ENCODE results near the gene KCTD2.

Gene KCTD2

DNA sequence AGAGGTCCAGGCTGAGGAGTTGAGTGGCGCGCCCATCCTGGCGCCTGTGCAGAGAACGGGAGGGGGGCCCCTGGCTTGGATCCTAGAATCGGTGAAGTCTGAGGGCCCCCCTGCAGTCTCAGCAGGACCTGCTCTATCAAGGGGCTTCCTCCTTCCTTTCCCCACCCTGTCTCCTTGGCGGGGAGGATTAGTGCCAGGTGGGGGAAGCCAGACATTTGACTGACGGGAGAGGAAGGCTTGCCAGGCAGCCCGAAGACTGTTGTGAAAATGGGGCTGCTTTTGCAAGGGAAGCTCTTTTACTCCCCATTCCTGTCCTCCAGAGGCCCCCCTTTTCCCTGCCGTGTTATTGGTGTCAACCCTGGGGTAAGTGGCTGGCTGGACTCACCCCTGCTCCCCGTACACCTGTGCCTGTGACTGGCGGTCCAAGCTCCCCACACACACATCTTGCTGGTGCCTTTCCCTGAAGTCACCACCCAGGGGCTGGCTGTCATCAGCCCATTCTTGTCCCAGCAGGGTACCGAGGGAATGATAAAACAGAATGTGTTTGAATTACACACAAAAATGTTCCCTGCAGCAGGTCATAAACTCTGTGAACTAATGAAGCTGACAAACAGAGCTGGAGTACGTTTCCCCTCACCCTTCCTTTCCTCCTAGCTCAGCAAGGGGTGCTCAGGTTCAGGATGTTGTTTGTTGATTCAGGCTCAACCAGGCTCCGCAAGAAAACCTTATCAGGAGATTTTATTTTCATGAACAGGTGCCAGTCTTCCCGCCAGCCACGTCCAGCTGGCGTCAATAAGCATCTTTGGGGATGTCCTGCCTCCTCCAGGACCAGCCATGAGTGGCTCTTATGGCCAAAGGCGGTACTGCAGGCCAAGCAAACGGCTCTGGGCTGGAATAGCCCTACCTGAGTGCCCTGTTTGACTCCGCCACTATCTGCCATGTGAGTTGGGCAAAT is 58.4 kb downstream of the KCTD2 start:
- Mint-ChIP-seq H3K4me1 (peaks cover 36% of the 10 kb centered on the region), H3K9me3 (no peaks in the 10 kb centered on the region), H3K27me3 (no peaks in the 10 kb centered on the region), H3K4me3 (no peak overlapping the region), H3K36me3 (no peaks in the 10 kb centered on the region), H3K27ac (peak overlapping the region; percentile 37)
- ATAC-seq, result no peak

DNA sequence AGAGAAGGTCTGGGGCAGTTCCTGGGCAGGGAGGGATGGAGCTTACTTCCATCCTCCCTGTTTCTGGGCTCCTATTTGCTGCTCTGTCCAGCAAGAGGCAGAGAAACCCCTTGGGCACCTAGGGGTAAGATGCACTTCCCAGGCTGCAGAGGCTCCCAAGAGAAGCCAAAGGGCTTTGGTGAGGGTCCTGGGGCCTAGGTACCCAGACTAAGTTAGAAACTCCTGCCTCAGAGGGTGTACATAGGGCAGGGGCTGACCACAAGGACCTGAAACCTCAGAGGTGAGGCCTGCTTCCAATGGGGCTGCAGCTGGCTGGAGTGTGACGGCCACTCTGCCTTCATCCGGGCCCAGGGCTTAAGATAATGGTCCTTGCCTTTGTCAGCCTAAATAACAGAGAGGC is 61.2 kb downstream of the KCTD2 start:
- H3K27ac Mint-ChIP-seq, result no peak overlapping the region
- H3K4me3 Mint-ChIP-seq, result peak overlapping the region; percentile 42
- no peaks in the 10 kb centered on the region for H3K27me3 Mint-ChIP-seq
- peaks cover 7% of the 10 kb centered on the region for H3K36me3 Mint-ChIP-seq
- peaks cover 40% of the 10 kb centered on the region for H3K4me1 Mint-ChIP-seq
- no peaks in the 10 kb centered on the region for H3K9me3 Mint-ChIP-seq
- no peak for ATAC-seq

DNA sequence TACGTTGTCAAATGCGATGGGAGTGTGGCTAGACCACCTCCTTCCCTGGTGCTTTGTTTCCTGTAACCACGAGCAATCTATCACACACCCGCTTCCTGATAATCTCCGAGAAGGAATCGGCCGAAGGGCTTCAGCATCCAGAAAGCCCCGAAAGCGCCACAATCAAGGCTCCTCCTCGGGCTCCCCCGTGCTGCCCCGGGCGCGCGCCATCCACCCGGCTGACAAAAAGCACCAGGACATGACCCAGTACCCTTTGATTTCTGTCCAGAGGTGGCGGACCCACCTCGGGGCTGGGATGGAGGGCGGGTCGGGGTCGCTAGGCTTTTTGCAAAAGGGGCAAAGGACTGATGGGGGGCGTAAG is 62.0 kb downstream of the KCTD2 start:
- no peaks in the 10 kb centered on the region for H3K27me3 Mint-ChIP-seq
- H3K4me3 Mint-ChIP-seq, result peak overlapping the region; percentile 82
- no peaks in the 10 kb centered on the region for H3K9me3 Mint-ChIP-seq
- peak; percentile 9 for ATAC-seq
- H3K27ac Mint-ChIP-seq, result no peak overlapping the region
- H3K4me1 Mint-ChIP-seq, result peaks cover 47% of the 10 kb centered on the region
- H3K36me3 Mint-ChIP-seq, result peaks cover 10% of the 10 kb centered on the region

DNA sequence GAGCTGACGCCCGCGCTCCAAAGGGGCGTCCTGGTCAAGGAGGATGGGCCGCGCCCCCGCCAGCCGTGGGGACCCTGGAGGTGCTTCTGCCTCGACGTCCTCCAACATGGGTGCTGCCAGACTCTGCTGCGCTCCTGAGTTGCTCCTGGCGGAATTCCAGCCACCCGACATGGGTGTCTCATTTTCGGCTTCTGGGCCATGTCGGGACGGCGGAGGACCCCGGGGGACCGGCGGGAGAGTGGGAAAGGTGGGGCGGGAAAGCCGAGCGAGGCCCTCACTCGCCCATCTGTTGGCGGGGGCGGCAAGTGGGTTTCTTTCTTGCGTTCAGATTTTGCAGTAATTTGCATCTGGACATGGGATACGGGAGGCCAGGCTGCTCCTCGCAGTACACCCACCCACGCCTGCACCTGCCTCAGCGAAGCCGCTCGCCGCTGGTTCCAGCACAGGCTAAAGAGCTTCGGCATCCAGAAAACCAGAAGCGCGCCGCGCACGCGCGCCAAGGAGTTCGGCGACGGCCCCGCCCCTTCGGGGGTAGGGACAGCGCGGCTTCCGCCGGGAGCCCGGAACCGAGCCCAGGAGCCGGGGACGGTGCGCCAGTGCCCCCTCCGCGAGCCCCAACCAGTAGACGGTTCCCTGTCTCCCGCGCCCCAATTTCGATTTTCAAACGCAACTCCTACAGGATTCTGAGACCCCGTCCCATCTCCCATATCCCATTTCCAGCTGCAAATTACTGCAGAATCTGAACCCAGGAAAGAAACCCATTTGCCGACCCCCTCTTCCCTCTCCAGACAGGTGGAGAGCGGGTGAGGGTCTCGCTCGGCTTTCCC is 62.6 kb downstream of the KCTD2 start, which contains the start of gene ARMC7:
Gene ARMC7 (plus strand): TSS at position 563 of the 827 bp plus-strand sequence. CDS start 320 bp downstream, outside the sequence.
- peak within 1 kb of the TSS; percentile 82 for H3K4me3 Mint-ChIP-seq
- H3K36me3 Mint-ChIP-seq, result peaks cover 16% of the 10 kb centered on the region
- no peaks in the 10 kb centered on the region for H3K27me3 Mint-ChIP-seq
- peaks cover 53% of the 10 kb centered on the region for H3K4me1 Mint-ChIP-seq
- peak; percentile 88 for ATAC-seq
- no peaks in the 10 kb centered on the region for H3K9me3 Mint-ChIP-seq
- H3K27ac Mint-ChIP-seq, result peak within 1 kb of the TSS; percentile 38

DNA sequence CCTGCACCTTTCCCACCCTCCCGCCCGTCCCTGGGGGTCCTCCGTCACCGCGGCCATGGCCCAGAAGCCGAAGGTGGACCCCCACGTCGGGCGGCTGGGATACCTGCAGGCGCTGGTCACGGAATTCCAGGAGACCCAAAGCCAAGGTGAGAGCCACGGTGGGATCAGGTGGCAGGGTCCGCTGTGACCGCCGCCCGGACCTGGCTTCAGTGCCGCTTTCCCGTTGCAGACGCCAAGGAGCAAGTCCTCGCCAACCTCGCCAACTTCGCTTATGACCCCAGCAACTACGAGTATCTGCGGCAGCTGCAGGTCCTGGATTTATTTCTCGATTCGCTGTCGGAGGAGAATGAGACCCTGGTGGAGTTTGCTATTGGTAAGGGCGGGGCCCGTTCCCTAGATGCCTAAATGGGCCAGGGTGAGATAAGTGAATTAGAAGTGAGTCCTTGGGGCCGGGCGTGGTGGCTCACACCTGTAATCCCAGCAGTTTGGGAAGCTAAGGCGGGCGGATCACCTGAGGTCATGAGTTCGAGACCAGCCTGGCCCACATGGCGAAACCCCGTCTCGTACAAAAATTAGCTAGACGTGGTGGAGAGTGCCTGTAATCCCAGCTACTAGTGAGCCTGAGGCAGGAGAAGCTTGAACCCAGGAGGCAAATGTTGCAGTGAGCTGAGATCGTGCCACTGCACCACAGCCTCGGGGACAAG is 63.4 kb downstream of the KCTD2 start:
- Mint-ChIP-seq H3K27me3 (no peaks in the 10 kb centered on the region), H3K4me3 (peak overlapping the region; percentile 82), H3K4me1 (peaks cover 60% of the 10 kb centered on the region), H3K9me3 (no peaks in the 10 kb centered on the region), H3K36me3 (peaks cover 21% of the 10 kb centered on the region), H3K27ac (peak overlapping the region; percentile 38)
- ATAC-seq, result no peak

DNA sequence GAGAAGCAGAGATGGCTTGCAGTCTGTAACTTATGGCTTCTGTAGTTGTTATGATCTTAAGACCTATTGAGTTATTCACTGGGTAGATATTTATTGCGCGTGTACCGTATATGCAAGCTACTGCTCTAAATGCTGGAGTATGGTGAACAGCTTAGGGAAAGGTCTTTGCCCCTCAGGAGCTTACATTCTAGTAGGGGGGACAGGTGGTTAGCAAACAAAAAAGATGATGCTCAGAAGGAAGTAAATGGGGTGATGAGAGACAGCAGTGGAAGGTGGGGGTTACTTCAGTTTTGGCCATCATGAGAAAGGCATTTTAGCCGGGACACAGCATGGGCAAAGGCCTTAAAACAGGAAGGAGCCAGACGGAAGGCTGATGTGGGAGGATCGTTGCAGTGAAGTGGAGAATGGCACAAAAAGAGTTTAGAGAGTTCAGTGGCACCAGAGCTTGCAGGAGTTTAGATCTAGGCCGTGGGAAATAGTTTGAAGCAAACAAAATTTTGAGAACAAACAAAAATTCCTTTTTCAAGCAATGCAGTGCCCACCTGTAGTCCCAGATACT is 64.8 kb downstream of the KCTD2 start:
- Mint-ChIP-seq H3K4me3 (no peak overlapping the region), H3K4me1 (peaks cover 66% of the 10 kb centered on the region), H3K27ac (no peak overlapping the region), H3K9me3 (no peaks in the 10 kb centered on the region), H3K36me3 (peaks cover 26% of the 10 kb centered on the region), H3K27me3 (no peaks in the 10 kb centered on the region)
- no peak for ATAC-seq

DNA sequence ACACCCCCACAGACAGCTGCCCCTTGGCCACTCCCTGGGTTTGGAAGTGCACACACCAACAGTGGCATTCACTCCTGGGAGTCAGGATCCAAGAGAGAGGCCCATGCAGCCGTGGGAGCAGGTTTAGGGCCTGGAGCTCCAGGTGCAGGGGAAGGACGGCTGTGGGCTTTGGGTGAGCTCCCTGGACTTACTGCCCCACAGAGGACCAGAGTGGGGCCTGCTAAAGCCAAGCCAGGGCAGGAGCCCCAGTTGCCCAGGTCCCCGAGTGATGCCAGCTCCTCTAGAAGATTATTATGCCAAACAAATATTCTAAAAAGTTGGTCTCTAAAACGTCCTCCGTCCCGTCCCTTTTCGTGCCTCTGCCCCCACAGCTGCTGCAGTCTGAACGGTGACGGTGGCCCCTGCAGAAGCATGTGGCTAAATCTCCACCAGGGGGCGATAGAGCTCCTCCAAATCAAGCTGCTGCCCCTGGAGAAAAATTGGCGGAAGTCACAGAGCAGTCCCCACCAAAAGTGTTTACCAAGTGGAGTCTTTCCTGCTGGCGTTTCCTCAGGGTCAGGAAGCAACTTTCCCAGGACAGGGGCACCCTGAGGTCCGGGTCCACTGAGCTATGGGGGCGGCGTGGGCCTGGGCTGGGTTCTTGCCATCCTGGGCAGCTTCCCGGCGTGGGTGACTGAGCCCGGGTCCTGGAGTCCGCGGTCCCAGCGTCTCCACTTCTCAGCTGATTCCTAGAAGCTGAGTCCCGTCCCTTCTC is 67.0 kb downstream of the KCTD2 start:
- peak overlapping the region; percentile 81 for H3K27ac Mint-ChIP-seq
- ATAC-seq, result peak; percentile 81
- H3K4me3 Mint-ChIP-seq, result peak overlapping the region; percentile 77
- H3K9me3 Mint-ChIP-seq, result no peaks in the 10 kb centered on the region
- no peaks in the 10 kb centered on the region for H3K27me3 Mint-ChIP-seq
- peaks cover 35% of the 10 kb centered on the region for H3K36me3 Mint-ChIP-seq
- H3K4me1 Mint-ChIP-seq, result peaks cover 78% of the 10 kb centered on the region

DNA sequence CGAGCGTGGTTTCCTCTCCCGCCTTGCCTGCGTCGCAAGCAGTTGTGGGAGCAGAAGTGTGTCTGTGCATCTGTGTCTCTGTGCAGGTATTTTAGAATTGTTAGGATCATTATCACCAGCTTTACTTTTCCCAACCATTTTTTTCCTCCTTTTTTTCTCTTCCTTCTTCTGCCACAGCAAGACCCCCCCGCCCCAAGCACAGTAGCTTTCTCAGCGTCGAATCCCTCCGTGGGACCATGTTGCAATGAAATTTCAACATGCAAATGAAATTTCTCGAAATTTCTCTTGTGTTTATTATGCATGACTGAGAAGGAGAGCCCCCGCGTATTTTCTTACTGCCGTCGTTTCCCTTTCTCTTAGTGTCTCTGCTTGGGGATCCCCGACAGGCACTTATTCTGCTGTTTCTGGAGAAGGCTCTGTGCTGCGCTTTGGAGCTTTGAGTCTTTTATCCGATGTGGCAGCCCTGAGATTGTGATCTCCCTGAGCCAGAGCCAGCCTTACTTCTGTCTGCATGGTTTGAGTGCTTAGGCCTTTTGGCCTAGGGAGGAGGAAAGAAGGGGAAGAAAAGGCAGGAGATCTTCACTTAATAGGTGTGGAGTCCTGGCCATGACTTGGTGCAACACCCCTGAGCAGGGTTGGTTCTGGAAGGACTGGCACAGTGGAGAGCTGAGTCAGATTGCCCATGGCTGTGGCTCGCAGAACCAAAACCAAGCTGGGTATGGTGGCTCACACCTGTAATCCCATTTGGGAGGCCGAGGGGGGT is 67.7 kb downstream of the KCTD2 start:
- Mint-ChIP-seq H3K36me3 (peaks cover 37% of the 10 kb centered on the region), H3K9me3 (no peaks in the 10 kb centered on the region), H3K4me1 (peaks cover 75% of the 10 kb centered on the region), H3K27me3 (no peaks in the 10 kb centered on the region), H3K4me3 (peak overlapping the region; percentile 77), H3K27ac (peak overlapping the region; percentile 81)
- peak; percentile 60 for ATAC-seq
